ENCODE data around the gene NEURL1.

Gene NEURL1

DNA sequence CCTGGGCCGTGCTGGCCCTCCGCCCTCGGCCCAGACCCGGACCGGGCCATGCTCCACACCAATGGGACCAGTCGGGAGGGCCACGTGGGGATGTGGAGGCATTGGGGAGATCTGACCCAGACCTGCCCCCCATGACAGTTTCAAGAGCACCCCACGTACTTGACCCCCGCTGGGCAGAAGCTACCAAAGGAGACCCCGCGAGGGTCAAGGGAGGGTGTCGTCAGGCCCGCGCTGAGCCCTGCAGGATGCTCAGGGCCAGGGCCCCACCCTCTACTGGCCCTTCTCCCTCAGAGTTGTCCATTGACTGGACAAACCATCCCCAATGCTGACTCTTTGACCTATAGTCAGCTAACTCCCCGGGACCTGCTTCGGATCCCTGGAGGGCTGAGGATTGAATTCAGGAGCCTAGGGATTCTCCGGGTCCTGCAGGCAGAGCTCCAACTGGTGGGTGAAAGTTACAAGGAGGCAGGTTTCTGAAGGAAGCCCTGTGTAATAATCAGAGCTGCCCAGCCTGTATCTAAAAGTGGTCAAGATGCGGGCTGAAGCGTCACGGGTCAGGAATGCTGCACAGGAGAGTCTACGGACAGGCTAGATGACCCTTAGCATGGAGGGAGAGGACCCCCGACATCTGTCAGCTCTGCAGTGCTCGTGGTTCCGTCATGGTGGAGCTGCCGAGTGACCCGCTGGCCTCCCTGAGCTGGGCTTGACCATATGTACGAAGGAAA lies 40.8 kb upstream of the NEURL1 start:
- Histone ChIP-seq H3K36me3 (ENCODE audit: control insufficient read depth, insufficient read depth, low read length) (peaks cover 9% of the 10 kb centered on the region), H3K27me3 (replicated peaks; ENCODE audit: control insufficient read depth, insufficient read depth, low read length) (no peaks in the 10 kb centered on the region), H3K4me3 (replicated peaks; ENCODE audit: low read depth, low read length) (peak overlapping the region; percentile 79)
- DNase-seq (ENCODE audit: extremely low read depth, insufficient read length), result no peak
- TF ChIP-seq, protein P1, sequence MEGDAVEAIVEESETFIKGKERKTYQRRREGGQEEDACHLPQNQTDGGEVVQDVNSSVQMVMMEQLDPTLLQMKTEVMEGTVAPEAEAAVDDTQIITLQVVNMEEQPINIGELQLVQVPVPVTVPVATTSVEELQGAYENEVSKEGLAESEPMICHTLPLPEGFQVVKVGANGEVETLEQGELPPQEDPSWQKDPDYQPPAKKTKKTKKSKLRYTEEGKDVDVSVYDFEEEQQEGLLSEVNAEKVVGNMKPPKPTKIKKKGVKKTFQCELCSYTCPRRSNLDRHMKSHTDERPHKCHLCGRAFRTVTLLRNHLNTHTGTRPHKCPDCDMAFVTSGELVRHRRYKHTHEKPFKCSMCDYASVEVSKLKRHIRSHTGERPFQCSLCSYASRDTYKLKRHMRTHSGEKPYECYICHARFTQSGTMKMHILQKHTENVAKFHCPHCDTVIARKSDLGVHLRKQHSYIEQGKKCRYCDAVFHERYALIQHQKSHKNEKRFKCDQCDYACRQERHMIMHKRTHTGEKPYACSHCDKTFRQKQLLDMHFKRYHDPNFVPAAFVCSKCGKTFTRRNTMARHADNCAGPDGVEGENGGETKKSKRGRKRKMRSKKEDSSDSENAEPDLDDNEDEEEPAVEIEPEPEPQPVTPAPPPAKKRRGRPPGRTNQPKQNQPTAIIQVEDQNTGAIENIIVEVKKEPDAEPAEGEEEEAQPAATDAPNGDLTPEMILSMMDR (IDR thresholded peaks at IDR 0.05; ENCODE audit: insufficient read depth, low read length, poor library complexity, severe bottlenecking), result no peak

DNA sequence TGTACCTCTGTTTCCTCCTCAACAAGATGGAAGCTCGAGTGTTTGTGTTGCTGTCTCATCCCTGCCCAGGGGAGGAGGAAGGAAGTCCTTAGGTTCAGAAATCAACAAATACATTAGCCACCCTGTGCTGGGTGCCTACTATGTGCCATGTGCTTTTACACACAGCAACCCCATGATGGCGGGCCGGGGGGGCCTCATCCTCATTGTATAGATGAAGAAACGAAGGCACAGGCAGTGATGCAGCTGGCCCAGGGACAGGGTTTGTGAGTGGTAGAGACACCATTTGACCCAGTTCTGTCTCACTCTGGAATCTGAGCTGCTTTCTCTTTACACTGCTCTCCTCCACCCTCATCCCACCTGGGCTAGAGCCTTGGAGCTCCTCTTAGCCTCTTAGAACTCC lies 39.5 kb upstream of the NEURL1 start:
- Histone ChIP-seq H3K4me3 (replicated peaks; ENCODE audit: low read depth, low read length) (no peak overlapping the region), H3K36me3 (ENCODE audit: control insufficient read depth, insufficient read depth, low read length) (peaks cover 5% of the 10 kb centered on the region), H3K27me3 (replicated peaks; ENCODE audit: control insufficient read depth, insufficient read depth, low read length) (no peaks in the 10 kb centered on the region)
- TF ChIP-seq, protein P1 (IDR thresholded peaks at IDR 0.05; ENCODE audit: insufficient read depth, low read length, poor library complexity, severe bottlenecking), result no peak
- no peak for DNase-seq (ENCODE audit: extremely low read depth, insufficient read length)

DNA sequence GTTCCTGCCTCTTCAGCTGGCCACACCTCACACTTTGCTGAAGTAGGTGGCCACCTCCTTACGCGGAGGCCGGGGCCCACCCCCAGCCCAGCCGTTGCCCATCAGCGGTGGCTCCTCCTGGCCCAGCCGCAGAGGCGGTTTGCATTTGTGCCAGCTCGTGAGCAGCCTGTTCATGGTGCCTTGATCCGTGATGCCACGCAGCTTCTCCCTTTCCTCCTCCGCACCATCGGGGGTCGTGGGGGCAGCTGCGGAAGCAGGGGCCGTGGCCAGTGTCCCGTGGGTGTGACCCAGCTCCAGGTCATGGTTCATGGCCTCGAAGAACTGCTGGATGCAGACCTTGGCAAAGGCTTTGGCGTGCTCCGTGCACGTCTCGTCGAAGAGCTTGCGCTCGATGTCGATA lies 38.3 kb upstream of the NEURL1 start:
- no peak for DNase-seq (ENCODE audit: extremely low read depth, insufficient read length)
- no peak overlapping the region for H3K4me3 ChIP-seq (replicated peaks; ENCODE audit: low read depth, low read length)
- TF ChIP-seq, protein P1 (IDR thresholded peaks at IDR 0.05; ENCODE audit: insufficient read depth, low read length, poor library complexity, severe bottlenecking), result no peak
- H3K36me3 ChIP-seq (ENCODE audit: control insufficient read depth, insufficient read depth, low read length), result no peaks in the 10 kb centered on the region
- H3K27me3 ChIP-seq (replicated peaks; ENCODE audit: control insufficient read depth, insufficient read depth, low read length), result no peaks in the 10 kb centered on the region

DNA sequence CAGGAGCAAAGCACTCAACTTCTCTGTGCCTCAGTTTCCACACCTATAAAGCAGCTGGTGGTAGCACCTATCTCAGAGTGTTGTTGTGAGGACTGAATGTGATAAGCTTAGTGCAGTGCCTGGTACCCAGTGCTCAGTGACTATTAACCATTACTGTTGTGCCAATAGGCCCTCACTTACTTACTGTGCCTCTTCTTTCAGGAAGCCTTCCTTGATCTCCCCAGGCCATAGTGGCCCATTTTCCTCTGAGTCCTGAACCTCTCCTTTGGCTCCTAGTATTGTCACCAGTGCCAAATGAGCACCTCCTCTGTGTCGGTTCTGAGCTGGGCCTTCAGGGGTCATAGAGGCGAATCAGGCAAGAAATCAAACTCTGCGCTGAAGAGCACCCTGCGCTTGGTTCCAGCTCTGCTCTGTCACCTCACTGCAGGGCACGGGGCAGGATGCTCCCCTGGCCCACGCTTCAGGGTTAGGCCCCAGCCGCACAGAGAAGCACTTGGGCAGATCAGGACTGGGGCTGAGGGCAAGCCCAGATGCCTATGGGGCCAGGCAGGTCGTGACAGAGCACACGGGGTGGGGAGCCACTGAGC lies 37.3 kb upstream of the NEURL1 start:
- H3K4me3 ChIP-seq (replicated peaks; ENCODE audit: low read depth, low read length), result no peak overlapping the region
- TF ChIP-seq, protein P1 (IDR thresholded peaks at IDR 0.05; ENCODE audit: insufficient read depth, low read length, poor library complexity, severe bottlenecking), result no peak
- no peaks in the 10 kb centered on the region for H3K36me3 ChIP-seq (ENCODE audit: control insufficient read depth, insufficient read depth, low read length)
- H3K27me3 ChIP-seq (replicated peaks; ENCODE audit: control insufficient read depth, insufficient read depth, low read length), result no peaks in the 10 kb centered on the region
- DNase-seq (ENCODE audit: extremely low read depth, insufficient read length), result no peak

DNA sequence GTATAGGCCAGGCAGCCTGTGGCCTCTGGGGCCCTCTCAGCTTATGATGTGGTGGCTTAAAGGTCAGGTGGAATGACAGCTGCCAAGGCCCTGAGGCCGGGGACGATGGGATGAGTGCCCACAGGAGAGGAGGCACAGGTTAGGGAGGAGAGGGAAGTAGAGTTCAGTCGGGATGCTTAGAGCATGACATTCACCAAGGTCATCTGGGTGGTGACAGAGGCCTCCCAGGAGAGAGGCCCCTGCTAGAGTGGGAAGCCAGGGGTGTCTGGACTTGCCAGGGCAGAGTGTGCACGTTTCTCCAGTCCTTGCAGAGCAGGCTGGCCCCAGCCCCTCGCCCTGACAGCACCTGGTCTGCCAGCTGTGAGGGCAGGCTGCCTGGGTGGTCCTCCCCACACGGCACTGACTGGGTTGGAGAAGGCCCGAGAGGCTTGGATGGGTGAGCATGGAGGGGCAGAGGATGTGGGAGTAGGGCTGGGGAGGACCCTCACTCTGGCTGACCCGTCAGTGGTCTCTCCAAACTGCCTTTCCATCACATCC lies 36.3 kb upstream of the NEURL1 start:
- TF ChIP-seq, protein P1 (IDR thresholded peaks at IDR 0.05; ENCODE audit: insufficient read depth, low read length, poor library complexity, severe bottlenecking), result no peak
- Histone ChIP-seq H3K4me3 (replicated peaks; ENCODE audit: low read depth, low read length) (no peak overlapping the region), H3K27me3 (replicated peaks; ENCODE audit: control insufficient read depth, insufficient read depth, low read length) (no peaks in the 10 kb centered on the region), H3K36me3 (ENCODE audit: control insufficient read depth, insufficient read depth, low read length) (no peaks in the 10 kb centered on the region)
- no peak for DNase-seq (ENCODE audit: extremely low read depth, insufficient read length)
